ENCODE results near the gene TMEM164.

The TMEM164 gene

DNA sequence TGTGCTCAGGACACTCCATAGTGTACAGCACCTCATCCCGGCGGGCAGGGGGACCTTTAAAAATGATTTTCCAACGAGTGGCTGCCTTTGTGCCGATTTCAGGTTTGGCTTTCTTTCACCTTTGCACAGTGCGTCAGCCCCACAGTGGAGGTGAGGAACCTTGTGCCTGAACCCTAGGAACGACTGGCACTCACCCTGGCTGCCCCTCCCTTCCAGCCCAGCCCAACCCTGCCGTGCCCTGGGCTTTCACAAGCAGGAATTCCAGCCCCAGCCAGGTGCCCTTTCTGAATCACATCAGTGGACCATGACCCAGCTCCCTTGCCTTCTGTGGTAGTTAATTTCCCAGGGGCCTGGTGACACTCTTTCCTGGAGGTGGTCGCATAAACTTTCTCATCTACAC is 1.3 kb downstream of the TMEM164 start:
- DNase-seq: no peak

DNA sequence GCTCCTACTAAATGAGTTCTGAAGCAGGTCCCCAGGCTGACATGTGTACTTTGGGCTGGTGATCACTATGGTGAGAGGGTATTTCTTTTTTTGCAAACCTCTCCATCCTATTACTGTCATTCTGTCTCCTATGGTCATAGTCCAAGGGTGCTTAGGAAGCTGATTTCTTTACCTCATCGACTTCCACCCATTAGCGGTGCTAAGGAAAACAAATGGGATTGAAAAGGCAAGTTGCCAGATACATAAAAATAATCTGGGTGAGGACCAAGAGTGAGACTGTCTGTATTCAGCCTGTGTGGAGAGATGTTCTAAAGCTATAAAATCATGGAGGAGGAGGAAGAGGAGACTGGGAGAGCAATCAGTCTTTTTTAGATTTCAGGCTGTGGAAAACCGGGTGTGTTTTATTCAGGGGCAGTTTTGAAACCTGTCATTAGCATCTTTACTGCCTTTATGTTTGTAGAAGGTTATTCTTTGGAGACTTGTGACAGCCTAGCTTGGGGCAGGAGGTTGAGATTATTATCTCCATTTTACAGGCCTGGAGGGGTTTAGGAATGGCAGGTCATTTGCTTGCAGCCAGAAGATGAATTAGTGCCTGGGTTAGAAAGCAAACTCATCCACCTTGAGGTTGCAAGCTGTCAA is 1.9 kb downstream of the TMEM164 start:
- no peak for DNase-seq

DNA sequence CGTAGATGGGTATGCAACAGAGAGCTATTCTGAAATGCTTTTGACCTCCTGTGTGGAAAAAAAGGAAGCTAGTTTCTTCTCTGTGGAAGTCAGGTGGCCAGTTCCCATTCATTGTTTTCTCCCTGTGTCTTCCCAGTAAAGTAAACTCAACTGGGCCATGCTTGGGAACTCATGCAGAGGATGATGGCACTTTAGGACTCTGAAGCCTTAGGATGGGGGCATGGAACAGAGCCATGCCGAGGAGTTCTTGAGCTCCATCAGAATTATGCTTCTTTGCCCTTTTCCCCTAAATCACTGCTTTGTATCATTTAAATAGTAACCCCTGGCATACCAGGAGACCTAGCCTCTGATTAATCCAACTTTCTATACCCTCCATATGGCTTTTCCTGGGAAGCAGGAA is 3.2 kb downstream of the TMEM164 start:
- DNase-seq: no peak

DNA sequence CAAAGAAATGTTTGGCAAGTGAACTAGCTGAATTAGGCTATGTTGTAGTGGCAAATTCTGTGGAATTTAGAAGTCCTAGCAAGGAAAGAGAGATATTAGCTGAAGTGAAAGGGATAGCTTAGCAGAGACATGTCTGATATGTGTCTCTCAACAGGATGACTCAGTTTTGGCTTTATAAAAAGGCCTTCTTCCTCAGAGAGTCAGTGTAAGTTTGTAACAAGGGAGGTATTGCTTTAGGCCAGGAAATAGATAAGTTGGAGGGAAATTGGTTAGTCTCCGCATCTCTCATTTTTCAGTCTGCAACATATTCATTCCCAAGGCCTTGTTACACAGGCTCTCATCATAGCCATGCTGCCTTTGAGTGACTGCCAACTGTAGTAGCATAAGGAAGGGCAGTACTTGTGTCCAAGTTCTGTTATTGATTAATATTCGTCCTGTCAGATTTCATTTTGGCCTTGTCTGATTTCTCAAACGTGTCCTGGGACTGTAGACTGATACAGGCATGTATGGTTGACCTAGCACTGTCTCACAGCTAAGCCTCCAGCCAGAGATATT is 4.0 kb downstream of the TMEM164 start:
- DNase-seq: no peak

DNA sequence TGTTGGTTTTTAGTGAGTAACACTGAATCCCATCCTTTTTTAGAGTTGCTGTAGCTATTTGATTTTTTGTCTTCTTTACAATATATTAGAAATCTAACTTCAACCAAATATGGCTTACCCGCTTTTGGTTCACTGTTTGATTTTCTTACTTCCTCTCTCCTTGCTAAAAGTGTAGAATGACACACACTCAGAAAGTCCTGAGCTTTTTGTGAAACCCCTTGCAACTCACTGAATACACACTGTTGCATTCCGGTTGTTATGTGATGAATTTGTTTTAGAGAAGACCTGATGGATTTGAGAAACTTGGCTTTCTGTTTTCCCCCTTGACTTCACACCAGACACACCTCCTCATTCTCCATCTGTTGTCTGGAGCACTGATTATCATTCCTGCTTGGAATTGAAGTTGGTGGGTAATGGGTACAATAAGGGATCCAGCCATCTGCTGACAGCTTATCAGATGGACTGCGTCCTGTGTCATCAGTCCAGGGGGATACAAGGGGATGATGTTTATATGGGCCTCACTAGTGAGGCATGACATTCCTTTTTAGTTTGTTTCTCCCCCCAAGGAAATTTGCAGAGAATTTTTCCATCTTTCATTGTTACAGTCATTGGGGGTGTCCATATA is 5.2 kb downstream of the TMEM164 start:
- DNase-seq: peak; percentile 23

DNA sequence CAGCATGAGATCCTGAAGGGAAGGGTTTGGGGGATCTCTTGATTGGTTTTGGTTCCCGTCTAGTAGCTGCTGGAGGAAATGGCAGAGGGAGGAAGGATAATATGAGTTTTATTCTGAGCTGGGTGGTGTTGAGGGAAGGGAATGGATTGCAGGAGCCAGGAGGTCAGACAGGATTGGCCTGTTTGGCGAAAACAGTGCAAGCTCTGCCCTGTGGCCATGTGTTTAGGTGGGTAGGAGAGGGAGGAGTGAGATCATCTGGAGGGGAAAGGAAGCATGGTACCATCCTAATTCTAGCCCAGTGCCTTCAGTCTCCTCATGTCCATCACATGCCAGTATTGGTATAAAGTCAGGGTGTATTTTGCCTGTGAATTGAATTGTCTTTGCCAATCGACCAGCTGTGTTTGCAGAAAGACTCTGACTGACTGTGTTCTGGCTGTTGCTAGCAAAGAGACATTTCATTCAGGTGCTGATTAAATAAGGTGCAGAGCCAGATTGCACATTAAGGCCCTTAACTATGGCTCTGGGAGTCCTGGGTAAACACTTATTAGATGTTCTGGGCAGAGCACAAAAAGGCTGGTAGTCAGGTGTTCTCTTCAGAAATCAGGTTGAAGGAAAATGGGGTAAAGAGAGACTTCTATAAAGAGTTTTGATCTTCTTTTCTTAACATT is 10.0 kb downstream of the TMEM164 start:
- no peak for DNase-seq

DNA sequence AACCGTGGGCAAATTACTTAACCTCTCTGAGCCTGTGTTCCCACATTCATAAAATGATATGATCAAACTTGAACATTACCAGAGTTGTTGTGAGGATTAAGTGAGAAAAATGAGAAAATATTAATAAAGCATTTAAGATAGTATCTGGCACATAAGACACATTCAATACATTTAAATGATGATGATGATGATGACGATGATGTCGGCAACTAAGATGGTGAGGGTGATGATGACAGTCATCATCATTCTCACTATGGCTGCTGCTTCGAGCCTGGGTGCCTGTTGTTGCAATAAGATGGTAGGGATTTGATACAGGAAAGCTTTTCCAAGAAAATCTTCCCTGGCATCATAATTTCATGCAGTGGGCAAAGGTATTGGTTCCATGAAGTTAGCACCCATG is 11.1 kb downstream of the TMEM164 start:
- no peak for DNase-seq

DNA sequence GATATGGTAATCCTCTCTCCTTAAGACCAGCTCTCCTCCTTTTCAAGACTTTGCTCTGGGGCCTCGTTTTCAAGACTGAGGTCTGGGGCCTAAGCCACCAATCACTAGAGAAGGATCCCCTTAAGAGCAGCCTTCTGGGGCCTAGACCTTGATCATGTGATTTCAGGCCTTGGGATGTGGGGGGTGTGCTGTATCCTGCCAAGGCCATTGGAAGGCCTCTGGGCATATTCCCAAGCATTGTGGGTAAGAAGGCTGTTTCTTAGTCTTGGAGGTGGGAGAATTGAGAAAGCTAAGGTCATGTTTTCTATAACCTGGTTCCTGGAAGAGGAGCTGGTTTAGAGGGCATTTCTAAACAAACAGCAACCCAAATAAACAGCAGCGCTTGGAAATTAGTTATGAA is 12.1 kb downstream of the TMEM164 start:
- DNase-seq: no peak

DNA sequence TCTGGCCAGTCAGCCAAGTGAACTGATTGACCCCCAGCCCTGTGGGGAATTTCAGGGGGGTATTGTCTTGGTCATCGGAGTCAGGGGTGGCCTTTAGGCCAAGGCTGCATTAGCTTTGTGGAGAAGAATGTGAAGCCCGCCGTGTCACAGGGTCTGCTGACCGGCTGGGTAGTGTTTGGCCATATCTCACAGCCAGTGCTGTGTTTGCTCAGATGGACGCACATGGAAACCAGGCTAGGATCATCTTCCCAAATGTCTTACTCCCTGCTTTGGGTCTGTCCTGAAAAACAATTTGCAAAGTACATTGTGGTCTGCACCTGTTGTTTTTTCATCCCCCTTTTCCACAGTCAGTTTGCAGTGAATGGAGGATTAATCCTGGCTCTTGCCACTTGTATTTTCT is 13.0 kb downstream of the TMEM164 start:
- DNase-seq: no peak

DNA sequence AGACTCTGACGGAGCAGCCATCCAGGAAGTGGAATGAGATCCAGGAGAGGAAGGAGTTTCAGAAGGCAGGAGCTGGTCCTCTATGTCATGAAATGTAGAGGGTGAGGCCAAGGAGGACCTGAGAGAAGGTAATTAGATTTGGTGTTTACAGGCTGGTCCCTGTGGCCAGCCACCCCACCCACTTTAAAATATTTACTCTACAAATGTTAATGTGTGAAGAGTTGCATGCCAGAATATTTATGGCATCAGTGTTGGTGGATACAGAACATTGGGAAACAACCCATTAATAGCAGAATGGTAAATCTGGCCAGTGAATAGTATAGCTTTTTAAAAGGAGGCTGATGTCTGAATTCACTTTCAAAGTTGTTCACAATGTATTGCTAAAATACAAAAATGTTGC is 17.6 kb downstream of the TMEM164 start:
- no peak for DNase-seq

DNA sequence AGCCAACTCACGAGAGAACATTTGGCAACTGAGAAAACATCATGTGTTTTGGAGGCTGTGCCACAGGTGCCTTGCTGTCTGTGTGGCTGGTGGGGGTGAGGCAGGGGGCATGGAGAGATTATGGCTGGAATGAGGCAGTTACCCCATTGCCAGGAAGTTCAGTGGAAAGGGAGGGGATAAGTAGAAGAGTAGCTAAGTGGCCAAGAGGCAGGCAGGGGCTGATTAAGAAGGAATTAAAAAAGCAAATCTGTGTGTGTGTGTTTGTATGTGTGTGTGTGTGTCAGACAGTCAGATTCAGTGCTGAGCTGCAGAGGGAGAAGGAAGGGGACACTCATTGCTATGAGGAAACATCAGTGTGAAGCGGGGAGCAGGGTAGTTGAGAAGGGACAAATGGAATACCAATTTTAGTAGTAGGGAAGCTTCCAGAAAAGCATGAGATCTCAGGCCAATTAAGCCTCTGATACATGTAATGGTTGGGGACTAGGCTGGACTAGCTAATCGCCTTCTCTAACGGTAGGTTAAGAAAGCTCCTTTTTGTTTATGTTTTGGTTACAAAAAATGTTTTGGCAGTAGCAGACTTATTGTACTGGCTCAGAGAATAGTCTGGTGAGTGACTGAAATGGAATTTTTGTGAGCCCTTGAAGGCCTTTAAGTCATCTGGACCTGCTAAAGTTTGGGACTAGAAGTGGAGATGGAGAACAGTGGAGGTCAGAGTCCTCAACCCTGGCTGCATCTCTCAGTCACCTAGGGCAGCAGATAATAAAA is 18.5 kb downstream of the TMEM164 start:
- DNase-seq: no peak

DNA sequence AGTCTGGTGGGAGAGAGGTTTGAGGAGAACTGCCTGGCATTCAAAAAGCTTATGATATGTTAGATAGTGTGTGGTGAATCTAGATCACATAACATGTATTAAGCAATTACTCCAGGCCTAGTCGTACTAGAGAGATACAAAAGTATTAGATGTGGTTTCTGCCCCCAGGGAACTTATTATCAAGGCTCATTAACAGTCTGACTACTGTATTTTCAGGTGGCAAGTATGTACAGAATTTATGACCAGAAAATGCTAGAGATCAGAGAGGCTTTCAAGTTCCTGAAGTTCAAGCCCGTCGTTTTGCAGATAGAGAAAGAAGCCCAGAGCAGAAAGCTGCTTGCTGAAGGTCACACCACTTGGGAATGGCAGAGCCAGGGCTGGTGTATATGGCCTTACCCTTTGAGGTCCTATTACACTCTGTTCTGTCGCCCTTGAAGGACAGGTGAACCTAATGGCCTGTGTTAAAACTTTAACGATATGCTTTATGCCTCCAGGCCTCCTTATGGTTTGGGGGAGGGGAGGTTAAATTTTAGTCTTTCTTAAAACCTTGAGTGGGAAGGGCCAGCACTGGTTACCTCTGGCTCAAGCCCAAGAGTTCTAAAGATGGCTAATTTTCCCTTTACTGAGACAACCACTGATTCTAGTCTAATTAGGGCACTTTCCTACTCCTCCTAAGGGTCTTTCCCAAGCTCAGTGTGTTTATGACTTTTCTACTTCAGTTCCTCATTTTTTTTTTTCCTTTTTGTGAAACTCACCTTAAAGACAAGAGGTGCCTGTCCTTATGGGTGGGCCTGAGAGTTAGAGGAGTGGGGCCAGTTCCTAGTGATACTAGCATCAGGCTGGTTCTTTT is 19.9 kb downstream of the TMEM164 start:
- DNase-seq: no peak

DNA sequence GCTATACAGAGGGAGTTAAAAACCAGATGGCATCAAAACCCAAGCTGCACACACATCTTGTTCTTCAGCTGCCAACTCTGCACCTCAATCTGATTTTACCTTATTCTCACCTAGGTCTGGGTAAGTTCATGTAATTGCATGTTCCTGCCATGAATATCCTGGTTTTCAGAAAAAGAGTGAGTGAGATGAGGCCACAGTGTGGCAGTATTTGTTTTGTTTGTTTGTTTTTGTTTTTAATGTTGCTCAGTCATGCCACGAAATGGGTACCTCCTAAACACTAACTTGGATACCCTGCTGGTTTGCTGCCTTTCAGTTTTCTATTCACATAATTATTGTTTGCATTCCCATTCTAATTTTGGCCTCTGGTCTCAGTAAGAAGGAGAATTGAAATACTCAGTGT is 22.5 kb downstream of the TMEM164 start:
- DNase-seq: no peak

DNA sequence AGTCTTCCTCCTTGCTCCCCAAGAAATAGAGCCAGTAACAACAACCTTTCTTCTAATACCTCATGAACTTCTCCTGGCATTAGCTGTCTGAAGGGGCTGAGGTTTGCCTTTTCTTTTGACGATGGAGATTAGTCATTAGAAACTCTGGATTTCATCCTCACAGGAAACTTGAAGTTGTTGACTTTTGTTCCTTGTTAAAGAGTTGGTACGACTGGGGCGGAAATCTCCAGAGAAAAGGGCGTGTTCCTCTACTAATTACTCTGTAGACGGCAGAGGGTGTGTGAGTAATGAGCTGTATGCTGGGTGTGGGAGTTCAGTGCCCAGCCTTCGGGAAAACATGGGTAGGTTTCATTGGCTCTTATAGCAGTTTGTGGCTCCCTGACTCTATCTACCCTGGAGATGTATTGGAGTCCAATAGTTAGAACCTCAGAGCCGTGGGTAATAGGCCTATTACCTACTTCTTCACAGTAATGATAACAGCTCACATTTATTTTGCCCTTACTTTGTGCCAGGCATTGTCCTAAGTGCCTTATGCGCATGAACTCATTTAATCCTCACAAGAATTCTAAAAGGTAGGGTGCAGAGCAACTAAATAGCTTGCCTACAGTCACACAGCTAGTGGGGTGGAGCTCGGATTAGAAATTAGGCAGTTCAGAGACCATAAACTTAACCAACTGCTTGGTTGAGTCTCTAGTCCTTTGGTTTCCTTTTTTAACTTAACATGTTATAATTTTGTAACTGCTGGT is 23.4 kb downstream of the TMEM164 start:
- peak; percentile 43 for DNase-seq

DNA sequence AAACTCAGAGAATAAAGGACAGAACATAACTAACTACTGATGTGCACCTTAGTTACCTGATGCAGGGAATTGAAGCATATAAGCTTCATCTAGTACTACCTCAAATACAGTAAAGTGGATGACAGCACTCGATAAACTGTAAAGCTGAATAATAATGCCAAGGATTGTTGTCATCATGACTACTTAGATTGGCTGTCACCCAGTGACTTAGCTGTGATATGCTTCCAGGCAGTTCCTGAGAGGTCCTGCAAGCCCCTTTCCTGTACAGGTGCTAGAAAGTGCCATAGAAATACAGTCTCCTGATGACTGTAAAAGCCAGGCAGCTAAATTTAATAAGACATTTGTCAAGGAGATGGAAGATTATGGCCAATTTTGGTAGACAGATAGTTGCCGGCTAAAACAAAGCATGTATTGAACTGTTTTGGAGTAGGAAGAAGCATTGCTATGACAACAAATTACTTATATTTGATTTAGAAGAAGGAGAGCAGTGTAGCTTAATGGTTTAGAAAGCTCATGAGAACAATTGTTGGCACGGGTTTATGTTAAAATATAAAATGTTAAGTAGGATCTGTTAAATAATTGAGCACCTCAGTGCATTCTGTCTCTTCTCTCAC is 29.7 kb downstream of the TMEM164 start:
- DNase-seq: no peak

DNA sequence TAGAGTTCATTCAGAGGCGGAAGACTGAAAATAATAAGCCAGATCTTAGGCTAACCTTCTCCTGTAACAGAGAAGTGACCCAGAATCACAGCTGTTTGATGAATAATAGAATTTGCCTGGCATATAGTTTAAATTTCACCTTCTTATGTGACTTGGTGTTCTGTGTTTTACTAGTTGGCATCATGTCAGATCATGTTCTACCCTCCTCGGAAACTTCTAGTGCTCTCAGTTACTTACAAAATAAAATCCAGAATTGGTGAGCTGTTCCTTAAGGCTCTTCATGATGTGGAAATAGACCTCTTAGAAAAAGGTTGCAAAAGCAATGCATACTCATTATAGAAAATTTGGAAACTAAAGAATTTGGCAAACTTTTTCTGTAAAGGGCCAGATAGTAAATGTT is 31.1 kb downstream of the TMEM164 start:
- DNase-seq: no peak

DNA sequence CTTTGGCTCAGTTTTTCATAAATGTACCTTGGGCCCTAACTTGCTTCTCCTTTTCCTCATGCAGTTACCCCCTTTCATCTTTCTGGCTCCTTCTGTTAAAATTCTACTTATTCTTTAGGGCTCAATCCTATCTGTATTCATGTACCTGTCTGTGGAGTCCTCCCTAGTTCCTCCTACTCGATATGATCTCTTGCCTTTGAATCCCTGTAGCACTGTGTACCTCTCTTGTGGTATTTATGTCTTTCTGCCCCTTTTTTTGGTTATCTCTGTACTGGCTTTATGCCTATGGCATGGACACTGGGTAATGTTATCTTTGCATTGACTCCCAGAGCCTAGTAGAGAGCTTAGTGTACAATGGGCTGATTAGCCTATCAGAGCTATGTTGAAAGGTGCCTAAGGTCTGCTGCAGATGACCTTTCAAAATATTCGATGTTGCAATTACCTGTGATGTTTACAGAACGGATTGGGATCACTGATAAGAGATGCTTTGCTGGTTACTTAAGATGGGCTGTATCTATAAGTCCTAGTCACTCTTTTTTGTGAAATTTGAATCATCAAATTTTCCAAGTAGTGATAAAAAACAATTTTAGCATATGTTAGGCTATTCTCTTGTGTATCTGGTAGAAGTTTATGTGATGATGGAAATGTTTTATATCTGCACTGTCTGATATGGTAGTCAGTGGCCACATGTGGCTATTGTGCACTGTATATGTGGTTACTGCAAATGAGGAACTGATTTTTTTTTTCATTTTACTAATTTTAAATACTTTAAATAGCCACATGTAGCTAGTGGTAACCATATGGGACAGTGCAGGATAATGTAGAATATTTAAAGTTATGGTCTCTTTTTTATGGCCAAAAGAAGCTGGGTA is 33.5 kb downstream of the TMEM164 start:
- no peak for DNase-seq

DNA sequence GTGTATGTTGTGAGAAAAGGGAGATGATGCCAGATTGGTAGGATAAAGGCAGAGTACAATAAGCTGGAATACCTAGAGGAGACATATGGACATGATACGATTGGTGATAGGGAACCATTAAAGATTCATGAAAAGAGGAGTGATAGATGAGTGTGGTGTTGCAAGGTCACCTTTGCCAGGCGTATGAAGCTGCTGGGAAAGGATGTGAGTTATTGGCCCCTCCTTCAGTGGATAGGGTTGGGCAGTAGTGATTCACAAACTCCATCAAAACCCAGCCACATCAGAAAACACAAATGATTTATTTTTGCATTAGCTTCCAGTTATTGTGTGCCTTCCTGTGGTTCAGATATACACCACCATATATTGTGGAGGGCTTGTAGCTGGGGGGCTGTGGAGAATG is 34.3 kb downstream of the TMEM164 start:
- DNase-seq: no peak

DNA sequence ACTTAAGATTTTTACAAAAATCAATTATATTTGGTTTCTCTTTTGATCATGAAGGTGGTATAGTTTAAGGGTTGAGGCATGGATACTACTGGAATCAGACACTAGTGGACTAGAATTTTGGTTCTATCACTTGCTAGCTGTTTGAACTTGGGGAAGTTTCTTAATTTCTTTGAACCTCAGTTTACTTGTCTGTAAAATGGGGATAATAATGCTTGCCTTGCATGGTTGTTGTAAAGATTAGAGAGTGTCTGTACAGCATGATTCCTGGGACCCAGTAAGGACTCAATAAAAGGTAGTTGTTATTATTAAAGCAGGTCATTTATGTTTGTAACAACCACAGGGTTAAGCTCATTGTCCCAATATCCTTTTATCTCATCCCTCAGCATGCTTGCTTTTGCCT is 36.0 kb downstream of the TMEM164 start:
- DNase-seq: no peak

DNA sequence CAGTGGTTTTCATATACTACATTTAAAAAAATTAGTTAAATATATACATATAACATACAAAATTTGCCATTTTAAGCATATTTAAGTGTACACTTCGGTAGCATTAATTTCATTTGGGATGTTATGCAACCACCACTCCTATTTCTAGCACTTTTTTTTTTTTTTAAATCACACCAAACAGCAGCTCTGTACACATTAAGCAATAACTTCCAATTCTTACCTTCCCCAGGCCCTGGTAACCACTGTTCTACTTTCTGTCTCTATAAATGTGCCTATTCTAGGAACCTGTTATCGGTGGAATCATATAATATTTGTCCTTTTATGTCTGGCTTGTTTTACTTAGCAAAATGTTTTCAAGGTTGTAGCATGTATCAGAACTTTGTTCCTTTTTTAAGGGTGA is 39.1 kb downstream of the TMEM164 start:
- DNase-seq: no peak
